HL-60 (cell line): ENCODE data around the gene EXOC4.

Experiments
- CTCF ChIP-seq: IDR thresholded peaks from one replicate; pipeline ENCODE4 v1.5.1; 2011; ENCODE audit warnings: low read length, control low read depth, inconsistent platforms; ENCODE audit not compliant: insufficient read depth
- GABPA ChIP-seq: IDR thresholded peaks from 2 replicates; pipeline ENCODE4 v1.6.1; 2012; ENCODE audit warnings: low read depth
- POLR2AphosphoS5 ChIP-seq: IDR thresholded peaks from 2 replicates; pipeline ENCODE4 v1.6.1; 2012; ENCODE audit warnings: low read depth
- REST ChIP-seq: IDR thresholded peaks from 2 replicates; pipeline ENCODE4 v1.6.1; 2012; ENCODE audit warnings: low read depth; ENCODE audit not compliant: insufficient replicate concordance

- no peak for TF ChIP-seq POLR2AphosphoS5
- no peak for TF ChIP-seq CTCF
- TF ChIP-seq GABPA, result no peak
- TF ChIP-seq REST, result no peak
Measured at GRCh38 chr7:133354546-133355324, 101.9 kb downstream of the EXOC4 start.
